ENCODE results near the gene TXNDC2. TPM values are rescaled to one million over a fixed set of nuclear protein-coding genes. Genes with fewer than 3 reads are reported as not detected.
A peak's percentile ranks its signal among the peaks of the same experiment; 100 is the strongest.

TXNDC2 gene
- total and polyA plus RNA-seq, 10 of the 15 experiments (the other 5 are each of a cell fraction or from before 2014, with no cell fraction given) = 0.04 to 0.07 (median 0.06) TPM; not detected in 7

GRCh38 chr18:9869715-9870430, 15.9 kb upstream of the TXNDC2 start:
- Histone ChIP-seq H3K36me3 (ENCODE audit: control insufficient read depth in 2 of 2, insufficient read depth in 2 of 2, low read length in 1 of 2) (no peaks in the 10 kb centered on the region), H3K4me2 (ENCODE audit: control insufficient read depth, insufficient read depth) (peak overlapping the region; percentile 66), H3K4me1 (ENCODE audit: control insufficient read depth, insufficient read depth, low read length) (peaks cover 11% of the 10 kb centered on the region), H3K4me3 (no peak overlapping the region), H3K9me3 (replicated peaks; ENCODE audit: control insufficient read depth, insufficient read depth, low read length) (peaks cover 7% of the 10 kb centered on the region; the same call in 2 of the 3 replicates), H4K20me1 (ENCODE audit: control insufficient read depth, insufficient read depth) (no peaks in the 10 kb centered on the region), H2AFZ (ENCODE audit: control insufficient read depth, low read depth, low read length) (peak overlapping the region; percentile 15), H3K27me3 (replicated peaks in 1 of 2; ENCODE audit: control insufficient read depth in 2 of 2, insufficient read depth in 2 of 2, low read length in 1 of 2) (no peaks in the 10 kb centered on the region), H3K27ac (ENCODE audit: control insufficient read depth, insufficient read depth) (no peak overlapping the region), H3K9ac (ENCODE audit: control insufficient read depth, insufficient read depth, low read length) (no peak overlapping the region), H3K79me2 (ENCODE audit: control insufficient read depth, insufficient read depth, low read length) (no peaks in the 10 kb centered on the region)
- WGBS (ENCODE audit: insufficient coverage, insufficient replicate concordance, low lambda C conversion rate, missing lambda C conversion rate) = 13% methylated on average over 9 of the region's 9 CpGs
- intact Hi-C loops (cut with micrococcal nuclease; ENCODE audit: unreplicated experiment) (loop anchor here (10.0 kb wide), 1 partner anchor 75 kb away; no protein-coding TSS in a partner anchor), in situ Hi-C loops (cut with MboI) (no loop called here)
- ChIA-PET RAD21 (ENCODE audit: unreplicated experiment) (no interaction called here), SMC1A (ENCODE audit: uncharacterized antibody, unreplicated experiment) (interaction anchor here (0.5 to 1.2 kb wide), 3 partner anchors 8 to 336 kb away, joined by 3 to 5 read pairs (median 3); no protein-coding TSS in a partner anchor), POLR2A (interaction anchor here (0.6 to 0.8 kb wide), 2 partner anchors 257 to 551 kb away, joined by 3 to 4 read pairs; no protein-coding TSS in a partner anchor), CTCF (no interaction called here)
- no TSS peak for BruUV-seq (replicated peaks)
- TF ChIP-seq JUNB (IDR thresholded peaks at IDR 0.05) = peak; percentile 84
- no peak for TF ChIP-seq MTA3 (IDR thresholded peaks at IDR 0.05; ENCODE audit: borderline replicate concordance, low read length)
- no peak for TF ChIP-seq ZBED1 (IDR thresholded peaks at IDR 0.05; ENCODE audit: borderline replicate concordance)
- TF ChIP-seq ZNF217 (IDR thresholded peaks at IDR 0.05) = no peak
- no peak for TF ChIP-seq CHD2 (IDR thresholded peaks at IDR 0.05; ENCODE audit: borderline replicate concordance, low read depth, low read length)
- no peak for TF ChIP-seq MEF2A (IDR thresholded peaks at IDR 0.05; ENCODE audit: insufficient read depth, low read depth, low read length)
- TF ChIP-seq TCF3 (IDR thresholded peaks at IDR 0.05; ENCODE audit: borderline replicate concordance, insufficient read depth, low read depth, low read length) = 0 out of 2 replicates have a peak, but pooled peaks have one; percentile 20
- TF ChIP-seq PKNOX1 (IDR thresholded peaks at IDR 0.05) = no peak
- TF ChIP-seq PAX8 (IDR thresholded peaks at IDR 0.05) = no peak
- no peak for TF ChIP-seq HDGF (IDR thresholded peaks at IDR 0.05)
- TF ChIP-seq SPI1 (IDR thresholded peaks at IDR 0.05; ENCODE audit: borderline replicate concordance, insufficient read depth, low read depth, low read length) = no peak
- TF ChIP-seq IRF4 (IDR thresholded peaks at IDR 0.05; ENCODE audit: low read depth, low read length) = peak; percentile 69; the same call in 1 of the 2 replicates
- TF ChIP-seq SRF (IDR thresholded peaks at IDR 0.05; ENCODE audit: low read depth in 2 of 2, low read length in 2 of 2) = 0 out of 4 replicates have a peak, but pooled peaks of 1 of the 2 experiments have one; percentile 28
- TF ChIP-seq RFX5 (IDR thresholded peaks at IDR 0.05; ENCODE audit: low read depth, low read length) = no peak
- TF ChIP-seq YY1 (IDR thresholded peaks at IDR 0.05; ENCODE audit: low read depth, low read length) = peak; percentile 73
- no peak for TF ChIP-seq IKZF2 (IDR thresholded peaks at IDR 0.05)
- TF ChIP-seq SUPT20H (IDR thresholded peaks at IDR 0.05; ENCODE audit: borderline replicate concordance, control insufficient read depth, low read depth, low read length) = no peak
- 0 out of 2 replicates have a peak, but pooled peaks have one; percentile 13 for TF ChIP-seq PAX5 (IDR thresholded peaks at IDR 0.05; ENCODE audit: borderline replicate concordance, low read depth, low read length)
- TF ChIP-seq ESRRA (IDR thresholded peaks at IDR 0.05; ENCODE audit: low read length) = no peak
- TF ChIP-seq POLR2AphosphoS2 (IDR thresholded peaks at IDR 0.05; ENCODE audit: low read depth, low read length) = no peak
- TF ChIP-seq BCL11A (IDR thresholded peaks at IDR 0.05; ENCODE audit: low read depth, low read length) = peak; percentile 33; the same call in 1 of the 2 replicates
- no peak for TF ChIP-seq IRF3 (IDR thresholded peaks at IDR 0.05)
- no peak for FAIRE-seq
- peak; percentile 73 for ATAC-seq
- DNase-seq (ENCODE audit: low read depth, low spot score) = peak; percentile 30
